Measurements from ENCODE around the gene HPN. TPM values are rescaled to one million over a fixed set of nuclear protein-coding genes. Genes with fewer than 3 reads are reported as not detected.

Gene HPN
- total RNA-seq, 1 experiment from 2014 or later, result 10.6 TPM

DNA sequence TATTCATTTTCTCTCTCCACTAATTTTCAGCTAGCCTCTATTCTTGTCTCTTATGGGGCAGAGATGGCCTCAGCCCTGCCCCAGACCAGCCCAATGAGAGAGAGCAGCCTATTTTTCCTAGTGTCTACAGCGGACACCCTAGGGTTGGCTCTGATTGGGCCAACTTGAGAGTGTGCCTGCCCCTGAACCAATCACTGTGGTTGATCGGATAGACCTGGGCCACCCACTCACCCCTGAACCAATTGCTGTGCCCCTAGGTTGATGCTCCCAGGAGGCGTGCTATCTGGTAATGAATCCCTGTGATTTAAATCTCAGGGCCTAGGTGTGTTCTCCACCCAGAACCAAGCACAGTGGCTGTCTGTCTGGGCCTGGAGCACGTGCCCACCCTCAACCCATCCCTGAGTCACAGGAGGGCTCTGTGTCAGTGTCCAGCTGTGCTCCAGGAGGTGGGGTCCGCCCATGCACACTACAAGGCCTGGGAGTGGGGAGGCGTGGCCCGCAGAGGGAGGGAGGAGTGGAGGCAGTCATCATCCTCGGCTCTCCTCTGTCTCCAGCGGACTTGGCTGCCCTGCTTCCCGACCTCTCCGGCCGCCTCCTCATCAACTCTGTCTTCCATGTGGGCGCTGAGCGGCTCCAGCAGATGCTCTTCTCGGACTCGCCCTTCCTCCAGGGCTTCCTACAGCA lies 26.1 kb upstream of the HPN start:
- DNase-seq, result no peak
- H3K18ac ChIP-seq (ENCODE audit: insufficient read length, low read depth, low read length), result no peak overlapping the region
- H2BK20ac ChIP-seq (ENCODE audit: low read depth, low read length, poor library complexity, severe bottlenecking), result no peak overlapping the region
- no peaks in the 10 kb centered on the region for H3K23me2 ChIP-seq (ENCODE audit: insufficient read length, low read depth, low read length, poor library complexity, severe bottlenecking)
- no peak overlapping the region for H2AFZ ChIP-seq (ENCODE audit: low read length)
- H3K4me1 ChIP-seq (ENCODE audit: insufficient read depth, low read length), result no peaks in the 10 kb centered on the region
- no peak overlapping the region for H3K56ac ChIP-seq (ENCODE audit: insufficient read length, low read depth, low read length)
- H3K27ac ChIP-seq (ENCODE audit: insufficient read length, low read depth, low read length), result no peak overlapping the region
- Mint-ChIP-seq H3K4me3 (no peak overlapping the region; a peak in 1 of 5 replicates), H3K27ac (no peak overlapping the region), H3K4me1 (0 out of 4 replicates have a peak, but pooled peaks cover 0 to 6% of the 10 kb centered on the region in 2 experiments), H3K27me3 (ENCODE audit: low read depth) (no peaks in the 10 kb centered on the region), H3K9me3 (no peaks in the 10 kb centered on the region), H3K36me3 (ENCODE audit: insufficient read depth in 1 of 3, low read depth in 3 of 3) (peaks cover 73 to 98% (median 89%) of the 10 kb centered on the region in 3 experiments)
- H3T11ph ChIP-seq (ENCODE audit: low read length), result no peak overlapping the region
- no peak overlapping the region for H3K4me2 ChIP-seq (ENCODE audit: insufficient read depth, insufficient read length, low read length)
- H2BK5ac ChIP-seq (ENCODE audit: insufficient read length, low read length), result no peak overlapping the region
- no peaks in the 10 kb centered on the region for H3K27me3 ChIP-seq (ENCODE audit: insufficient read depth, low read length)
- no peak overlapping the region for H2BK120ac ChIP-seq (ENCODE audit: low read depth, low read length, poor library complexity, severe bottlenecking)
- H3K79me1 ChIP-seq (ENCODE audit: insufficient read depth, low read depth, low read length, poor library complexity, severe bottlenecking), result no peaks in the 10 kb centered on the region
- no peak overlapping the region for H2BK15ac ChIP-seq (ENCODE audit: low read depth, low read length)
- H4K20me1 ChIP-seq (ENCODE audit: control insufficient read depth, insufficient read depth, insufficient read length), result no peaks in the 10 kb centered on the region
- no CpG with 5 or more reads among the region's 16 CpGs for WGBS (ENCODE audit: extremely low coverage, insufficient read length, low lambda C conversion rate)
- no peak overlapping the region for H2BK12ac ChIP-seq (ENCODE audit: insufficient read length, low read depth, low read length)
- H3K9ac ChIP-seq (ENCODE audit: extremely low read depth, insufficient read length, low read length), result no peak overlapping the region
- H4K91ac ChIP-seq (ENCODE audit: insufficient read length, low read depth, low read length), result no peak overlapping the region
- no peak overlapping the region for H4K8ac ChIP-seq (replicated peaks; ENCODE audit: insufficient read length, low read depth, low read length)
- no peaks in the 10 kb centered on the region for H3K79me2 ChIP-seq (ENCODE audit: insufficient read depth, low read length)
- no peak overlapping the region for H3K14ac ChIP-seq (ENCODE audit: insufficient read depth, low read length)
- H3K4ac ChIP-seq (ENCODE audit: low read depth, low read length), result no peak overlapping the region
- no peak overlapping the region for H4K5ac ChIP-seq (ENCODE audit: insufficient read length, low read depth, low read length)
- H3K9me3 ChIP-seq (ENCODE audit: control insufficient read depth, low read depth, low read length), result no peaks in the 10 kb centered on the region
- H3K23ac ChIP-seq (ENCODE audit: insufficient read length, low read depth, low read length), result no peak overlapping the region
- H2AK5ac ChIP-seq (ENCODE audit: insufficient read length, low read length), result no peak overlapping the region
- TF ChIP-seq, protein P1, sequence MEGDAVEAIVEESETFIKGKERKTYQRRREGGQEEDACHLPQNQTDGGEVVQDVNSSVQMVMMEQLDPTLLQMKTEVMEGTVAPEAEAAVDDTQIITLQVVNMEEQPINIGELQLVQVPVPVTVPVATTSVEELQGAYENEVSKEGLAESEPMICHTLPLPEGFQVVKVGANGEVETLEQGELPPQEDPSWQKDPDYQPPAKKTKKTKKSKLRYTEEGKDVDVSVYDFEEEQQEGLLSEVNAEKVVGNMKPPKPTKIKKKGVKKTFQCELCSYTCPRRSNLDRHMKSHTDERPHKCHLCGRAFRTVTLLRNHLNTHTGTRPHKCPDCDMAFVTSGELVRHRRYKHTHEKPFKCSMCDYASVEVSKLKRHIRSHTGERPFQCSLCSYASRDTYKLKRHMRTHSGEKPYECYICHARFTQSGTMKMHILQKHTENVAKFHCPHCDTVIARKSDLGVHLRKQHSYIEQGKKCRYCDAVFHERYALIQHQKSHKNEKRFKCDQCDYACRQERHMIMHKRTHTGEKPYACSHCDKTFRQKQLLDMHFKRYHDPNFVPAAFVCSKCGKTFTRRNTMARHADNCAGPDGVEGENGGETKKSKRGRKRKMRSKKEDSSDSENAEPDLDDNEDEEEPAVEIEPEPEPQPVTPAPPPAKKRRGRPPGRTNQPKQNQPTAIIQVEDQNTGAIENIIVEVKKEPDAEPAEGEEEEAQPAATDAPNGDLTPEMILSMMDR (conservative IDR thresholded peaks at IDR 0.05), result no peak

All from H9 (cell line).